Activated T-cell treated with anti-CD3 and anti-CD28 coated beads for 1 hour (primary cell): ENCODE data around the gene RBM19.

Experiments
- DNase-seq: peaks from one replicate; pipeline ENCODE4 v3.0.0-alpha.2; 2020; ENCODE audit warnings: low read depth

Gene RBM19

DNA sequence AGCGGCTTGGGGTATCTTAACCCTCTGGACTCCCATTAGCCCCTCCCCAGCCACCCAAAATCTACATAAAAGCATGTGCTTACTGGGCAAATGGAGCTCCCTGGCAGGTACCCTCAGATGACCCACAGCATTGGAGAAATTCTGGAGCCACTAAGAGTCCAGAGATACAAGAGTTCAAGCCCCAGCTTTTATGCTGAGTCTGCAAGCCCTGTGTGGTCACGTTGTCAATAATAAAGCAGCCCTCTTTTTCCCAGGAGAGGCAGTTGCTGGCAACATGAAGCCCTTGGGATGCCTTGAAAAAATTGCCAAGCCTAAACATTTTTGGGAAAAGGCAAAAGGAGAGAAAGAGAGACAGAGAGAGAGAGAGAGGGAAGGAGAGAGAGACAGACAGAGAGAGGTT lies 83.4 kb downstream of the RBM19 start:
- no peak for DNase-seq

DNA sequence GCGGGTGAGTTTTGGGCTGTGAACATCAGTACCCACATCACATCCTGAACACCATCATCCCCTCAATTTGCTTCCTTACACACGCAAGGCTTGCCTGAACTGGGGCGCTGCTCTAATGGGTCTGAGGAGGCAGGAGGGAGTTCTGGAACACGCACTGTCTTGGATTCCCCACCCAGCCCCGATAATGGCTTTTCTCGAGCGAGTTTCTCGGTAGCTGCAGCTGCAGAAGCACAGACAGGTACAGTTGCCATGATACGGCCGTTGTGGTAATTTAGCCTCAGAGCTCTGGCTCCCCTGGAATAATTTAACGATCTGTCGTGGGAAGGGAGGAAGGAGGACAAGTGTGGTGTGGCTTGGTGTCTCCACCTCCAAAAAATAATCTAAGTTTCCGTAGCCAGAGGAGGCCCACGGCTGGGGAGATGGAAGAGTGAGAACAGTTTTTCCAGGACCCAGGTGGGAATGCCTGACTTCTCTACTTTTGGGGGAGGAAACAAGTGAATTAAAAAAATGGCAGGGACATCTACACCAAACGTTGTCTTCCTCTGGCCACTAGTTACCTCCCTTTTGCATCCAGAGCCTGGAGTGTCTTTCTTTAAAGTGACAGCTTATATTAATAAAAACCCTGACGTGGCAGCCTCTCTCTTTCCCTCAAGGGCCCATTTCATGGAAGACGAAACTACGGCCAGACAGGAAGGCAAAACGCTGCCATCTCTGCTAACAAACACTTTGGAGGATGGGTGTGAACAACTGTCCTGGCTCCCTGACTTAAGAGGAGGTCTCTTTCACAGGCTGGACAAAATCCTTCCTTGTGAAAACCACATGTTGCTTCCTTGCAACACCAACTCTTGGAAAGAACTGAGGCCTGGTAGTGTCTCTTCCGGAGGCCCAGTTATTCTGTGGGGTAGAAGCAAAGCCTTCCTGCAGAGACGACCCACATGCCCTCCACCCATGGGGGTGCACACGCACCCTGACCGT lies 84.8 kb downstream of the RBM19 start:
- no peak for DNase-seq

DNA sequence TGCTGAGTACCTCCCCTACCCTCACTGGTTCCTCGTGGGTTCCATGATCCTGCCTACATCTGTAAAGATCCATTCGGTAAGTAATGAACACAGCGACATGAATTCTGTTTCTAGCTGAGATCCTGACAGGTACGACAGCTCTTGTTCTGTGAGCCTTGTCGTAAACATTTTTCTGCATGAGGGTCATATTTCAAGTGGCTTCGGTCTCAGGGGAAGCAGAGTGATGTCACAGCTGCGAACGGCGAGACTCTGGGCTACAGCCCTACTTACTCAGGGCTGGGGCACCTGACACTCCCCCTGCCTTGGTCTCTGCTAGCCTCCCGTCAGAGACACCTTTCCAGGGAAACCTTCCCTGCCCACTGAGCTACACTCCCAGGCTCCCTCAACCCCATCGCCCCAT lies 85.8 kb downstream of the RBM19 start:
- no peak for DNase-seq

DNA sequence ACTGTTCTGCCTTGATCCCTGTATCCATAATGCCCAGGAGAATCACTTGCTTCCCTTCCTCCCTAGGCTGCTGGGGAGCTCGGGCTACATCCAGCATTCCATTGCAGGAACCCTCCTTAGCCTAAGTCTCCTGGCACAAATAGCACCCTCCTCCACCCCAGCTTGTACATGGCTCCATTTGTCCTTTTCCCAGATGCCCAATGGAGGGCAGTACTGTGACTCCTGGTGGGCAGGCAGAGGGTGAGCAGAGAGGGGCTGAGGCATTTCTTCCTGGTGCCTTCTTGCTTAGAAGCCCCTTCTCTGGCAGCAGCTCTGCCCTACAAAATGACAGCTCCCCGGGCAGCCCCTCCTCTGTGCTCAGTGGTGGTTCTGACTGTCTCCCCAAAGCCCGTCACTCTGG lies 86.5 kb downstream of the RBM19 start:
- no peak for DNase-seq

DNA sequence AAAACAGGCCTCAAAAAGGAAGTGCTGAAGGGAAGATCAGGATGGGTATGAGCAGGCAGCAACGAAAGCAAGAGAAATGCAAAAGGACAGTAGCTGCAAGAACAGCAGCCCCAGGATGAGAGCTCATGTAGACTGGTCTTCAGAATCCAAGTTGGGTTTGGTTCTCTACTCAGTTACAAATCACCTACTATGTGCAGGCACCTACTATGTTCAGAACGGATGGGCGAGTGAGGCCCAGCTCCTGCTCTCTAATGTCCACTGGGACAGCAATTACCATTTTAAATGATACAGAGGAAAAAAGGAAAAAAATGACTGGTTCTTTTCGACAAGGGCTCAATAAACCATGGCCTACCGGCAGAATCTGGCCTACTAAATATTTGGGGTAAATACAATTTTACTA lies 88.5 kb downstream of the RBM19 start:
- DNase-seq = no peak

DNA sequence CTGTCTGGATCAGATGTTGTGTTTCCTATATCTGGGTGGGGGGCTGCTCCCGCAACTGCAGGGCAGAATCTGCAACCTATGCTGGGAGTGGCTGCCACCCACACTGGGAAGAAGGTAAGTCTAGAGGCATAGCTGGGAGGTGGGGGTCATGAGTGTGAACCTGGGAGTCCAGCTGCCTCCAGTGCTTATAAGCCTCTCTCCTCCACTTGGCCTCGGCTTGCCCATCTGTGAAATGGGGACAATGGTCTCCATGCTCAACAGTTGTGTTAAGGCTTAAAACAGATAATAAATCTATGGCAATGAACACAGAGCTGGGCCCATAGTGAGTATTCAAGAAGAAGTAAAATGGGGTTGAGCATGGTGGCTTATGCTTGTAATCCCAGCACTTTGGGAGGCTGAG lies 90.0 kb downstream of the RBM19 start:
- DNase-seq = no peak

DNA sequence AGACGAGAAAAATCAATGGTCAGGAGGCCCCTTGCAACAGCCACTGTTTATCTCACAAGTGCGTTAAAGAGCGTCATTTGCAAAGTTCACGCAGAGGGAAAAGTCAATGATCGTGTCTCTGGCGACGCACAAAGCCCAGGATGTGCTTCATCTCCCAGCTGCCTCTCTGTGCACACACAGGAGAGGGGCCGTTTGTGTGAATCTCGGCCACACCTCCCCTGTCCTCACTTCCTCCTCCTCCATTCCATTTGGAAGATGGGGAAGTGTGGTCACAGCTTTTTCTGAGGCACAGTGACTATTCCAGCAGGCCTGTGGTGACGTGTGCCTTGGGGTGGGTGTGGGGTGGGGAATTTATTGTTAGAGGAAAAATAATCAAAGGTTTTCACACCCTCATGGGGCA lies 90.4 kb downstream of the RBM19 start:
- DNase-seq = no peak

DNA sequence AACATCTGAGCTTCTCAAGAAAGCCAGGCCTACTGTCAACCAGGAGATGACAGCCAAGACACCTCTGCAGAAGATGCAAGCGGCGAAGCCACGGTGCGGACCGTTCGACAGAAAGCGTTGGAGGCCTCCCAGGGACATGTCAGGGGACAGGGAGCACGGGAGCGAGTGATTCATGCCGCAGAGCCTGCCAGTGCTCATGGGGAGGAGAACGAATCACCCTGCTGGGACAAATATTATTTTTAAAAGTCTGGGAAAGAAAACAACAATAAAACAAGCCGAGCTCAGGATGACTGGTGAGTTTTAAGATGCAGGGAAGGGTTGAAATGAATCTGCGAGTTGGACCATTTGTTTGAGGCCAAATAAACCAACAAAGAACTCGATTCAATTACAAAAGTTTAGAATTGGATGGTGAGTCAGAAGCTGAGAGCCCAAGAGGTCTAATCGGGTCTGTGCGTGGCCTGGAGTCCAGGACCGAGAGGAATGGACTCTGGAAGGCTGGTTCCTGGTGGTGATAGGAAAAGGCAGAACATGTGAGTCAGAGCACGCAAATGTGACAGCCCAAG lies 91.0 kb downstream of the RBM19 start:
- DNase-seq = no peak

DNA sequence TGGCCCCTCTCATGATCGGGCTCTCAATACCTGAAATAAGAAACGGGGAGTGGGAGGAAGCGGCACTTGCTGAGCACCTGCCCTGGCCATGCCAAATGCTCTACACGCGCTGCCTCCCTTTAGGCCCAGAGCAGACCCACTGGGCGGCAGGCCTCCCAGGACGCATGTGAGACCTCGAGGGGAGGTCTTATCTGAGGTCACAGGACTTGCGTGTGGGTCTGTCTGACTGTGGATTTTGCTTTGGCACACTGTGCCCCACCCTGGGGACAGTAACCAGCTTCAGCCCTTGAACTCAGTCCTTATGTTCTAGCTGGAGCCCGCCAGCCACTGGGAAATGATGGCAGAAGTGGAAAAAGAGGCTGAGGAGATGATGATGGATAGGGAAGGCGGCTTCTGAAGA lies 91.8 kb downstream of the RBM19 start:
- DNase-seq = no peak

DNA sequence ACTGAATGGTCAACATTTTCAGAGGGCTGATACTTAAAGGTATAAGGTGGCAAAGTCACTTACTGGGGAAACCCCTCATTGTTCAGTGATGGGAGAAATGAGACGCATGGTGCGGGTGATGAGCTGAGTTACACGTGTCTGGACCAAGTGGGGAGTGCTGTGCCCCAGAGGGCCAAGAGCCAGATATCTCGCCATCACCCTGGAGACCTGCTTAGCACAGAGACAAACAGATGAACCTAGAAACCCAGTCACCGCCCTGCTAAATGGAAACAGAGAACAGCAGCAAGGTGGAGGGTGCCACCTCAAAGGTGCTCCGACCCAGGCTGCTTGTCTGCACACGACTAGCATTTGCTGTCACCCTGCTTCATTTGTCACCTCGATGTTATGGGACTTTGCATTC lies 92.4 kb downstream of the RBM19 start:
- no peak for DNase-seq

DNA sequence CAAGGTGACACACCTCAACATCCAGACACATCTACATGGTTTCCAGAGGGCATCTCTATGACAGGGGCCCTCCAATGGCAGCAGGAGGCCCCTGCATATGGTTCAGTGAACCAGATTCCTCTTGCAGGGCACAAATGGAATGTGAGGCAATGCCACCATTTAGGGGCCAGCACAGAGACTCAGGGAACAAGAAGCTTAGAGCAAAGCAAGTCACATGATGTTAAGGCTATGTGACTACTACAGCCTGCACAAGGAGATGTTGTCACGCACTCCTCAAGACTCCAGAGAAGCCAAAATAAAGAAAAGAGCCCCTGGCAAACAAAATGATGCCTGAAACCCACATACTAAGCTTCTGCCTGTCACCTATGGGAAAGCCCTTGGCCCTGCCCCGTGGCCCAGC lies 95.2 kb downstream of the RBM19 start:
- no peak for DNase-seq

DNA sequence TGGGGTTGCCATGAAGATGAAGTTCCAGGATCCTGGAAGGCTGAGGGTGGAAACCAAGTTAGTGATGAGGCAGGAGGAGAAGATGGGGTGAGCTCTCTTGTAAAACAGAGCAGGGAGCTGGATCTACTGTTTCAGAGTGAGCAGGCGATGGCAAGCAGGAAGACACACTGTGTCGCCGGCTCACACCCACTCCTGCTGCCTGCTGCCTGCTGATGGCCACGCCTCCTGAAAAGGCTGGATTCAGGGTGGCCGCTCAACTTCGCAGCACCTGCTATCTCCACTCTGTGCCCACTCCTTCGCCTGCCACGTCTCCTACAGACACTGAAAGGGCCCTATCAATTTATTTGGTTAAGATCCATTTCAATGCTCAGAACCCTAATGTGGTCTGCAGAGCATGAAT lies 96.1 kb downstream of the RBM19 start:
- no peak for DNase-seq

DNA sequence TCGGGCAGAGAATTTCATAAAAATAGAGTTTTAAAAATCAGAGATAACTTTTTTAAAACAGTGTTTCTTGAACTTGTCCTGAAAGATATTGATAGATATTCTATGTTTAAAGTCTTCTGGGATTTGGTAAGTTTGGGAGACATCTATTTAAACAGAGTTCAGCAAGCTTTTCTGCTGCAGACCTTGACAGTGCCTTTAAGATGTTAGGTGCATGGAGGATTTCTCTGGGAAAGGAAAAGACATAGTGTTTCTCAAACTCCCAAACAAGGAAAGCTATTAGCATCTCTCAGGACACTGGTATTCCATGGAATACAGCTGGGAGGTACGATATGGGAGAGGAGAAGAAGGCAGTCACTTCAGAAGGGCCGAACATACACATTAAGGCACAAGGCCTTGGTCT lies 97.8 kb downstream of the RBM19 start:
- no peak for DNase-seq

DNA sequence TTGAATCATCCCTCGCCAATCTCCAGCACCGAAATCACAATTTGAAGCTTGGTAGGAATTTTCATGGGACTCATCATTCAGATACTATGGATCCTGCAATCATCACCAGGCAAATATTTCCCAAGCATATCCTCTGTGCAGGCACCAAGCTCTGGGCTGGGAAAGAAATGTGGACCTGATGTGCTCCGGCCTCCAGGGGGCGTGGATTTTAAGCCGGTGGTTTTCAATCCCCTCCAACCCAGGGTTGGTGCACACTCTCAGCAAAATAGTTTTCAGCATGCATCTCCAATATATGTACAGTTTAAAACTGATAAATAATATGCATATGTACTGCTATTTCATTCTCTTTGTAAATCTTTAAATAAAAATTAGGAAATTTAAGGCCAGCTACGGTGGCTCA lies 98.9 kb downstream of the RBM19 start:
- no peak for DNase-seq

DNA sequence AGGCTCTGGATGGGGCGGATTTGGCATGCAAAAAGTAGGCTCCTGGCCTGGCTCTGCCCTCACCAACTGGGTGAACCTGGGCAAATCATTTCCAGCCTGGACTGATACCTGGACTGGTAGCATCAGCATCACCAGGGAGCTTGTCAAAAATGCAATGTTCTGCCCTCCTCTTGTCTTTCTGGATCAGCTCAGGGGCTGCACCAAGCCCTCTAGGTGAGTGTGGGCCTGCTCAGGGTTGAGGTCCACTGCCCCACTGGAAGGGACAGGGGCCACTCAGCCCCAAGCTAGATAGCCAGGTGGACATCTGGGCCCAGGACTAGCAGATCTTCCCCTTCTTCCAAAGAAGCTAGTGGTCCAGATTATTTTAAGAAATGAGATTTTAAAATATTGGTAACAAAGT lies 99.6 kb downstream of the RBM19 start:
- no peak for DNase-seq

DNA sequence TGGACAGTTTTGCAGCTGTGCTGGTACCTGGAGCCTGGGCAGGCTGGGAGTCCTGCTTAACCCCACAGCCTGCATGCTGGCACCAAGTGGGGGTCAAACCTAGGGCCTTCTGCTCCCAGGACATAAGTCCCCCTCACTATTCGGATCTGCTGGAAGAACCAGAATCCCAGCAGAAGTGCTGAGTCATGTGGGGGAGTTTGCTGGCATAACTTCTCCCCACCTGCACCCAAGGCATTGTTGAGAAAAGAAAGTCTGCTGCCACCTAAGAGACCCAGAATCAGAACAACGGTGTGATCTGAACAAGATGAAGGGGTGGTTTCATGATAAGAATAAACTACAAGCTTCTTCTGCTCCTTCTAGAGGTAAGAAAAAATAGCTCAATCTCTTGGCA lies 102.7 kb downstream of the RBM19 start:
- DNase-seq = no peak

DNA sequence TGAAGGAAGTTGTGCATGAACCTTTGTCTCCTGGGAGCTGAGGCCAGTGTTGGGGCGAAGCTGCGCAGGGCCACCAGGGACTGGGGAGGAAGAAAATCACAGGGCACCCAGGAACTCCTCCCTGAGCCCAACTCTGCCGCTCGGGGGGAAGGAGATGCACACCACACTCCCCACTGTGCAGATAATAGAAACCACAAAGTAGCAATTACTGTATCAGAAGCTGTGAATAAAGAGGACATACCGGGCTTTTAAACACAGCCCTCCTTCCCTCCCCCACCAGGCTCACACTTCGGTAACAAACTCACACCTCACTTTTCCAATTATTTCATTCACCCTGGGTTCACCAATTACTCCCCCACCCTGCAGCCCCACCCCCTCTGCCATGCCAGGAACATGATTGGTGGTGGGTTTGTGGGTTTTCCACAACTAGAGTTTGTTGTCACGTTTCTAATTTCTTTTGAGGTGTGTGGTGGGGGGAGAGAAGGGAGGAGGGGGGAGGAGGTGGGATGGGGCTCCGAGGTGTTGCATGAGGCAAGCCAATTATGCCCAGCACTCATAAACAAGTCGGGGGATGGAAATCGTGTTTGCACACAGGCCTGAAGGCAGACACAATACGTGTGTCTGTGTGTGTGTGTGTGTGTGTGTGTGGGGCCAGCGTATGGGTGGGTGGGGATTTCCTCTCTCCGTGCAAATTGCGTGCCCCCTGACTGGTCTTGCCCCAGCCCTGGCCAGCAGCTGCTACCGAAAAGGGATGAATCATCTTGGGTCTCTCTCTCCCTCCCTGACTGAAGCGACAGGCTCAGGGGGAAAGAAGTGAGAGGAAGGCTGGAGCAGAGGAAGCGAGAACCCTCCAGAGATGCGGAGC lies 103.3 kb downstream of the RBM19 start:
- DNase-seq = no peak

DNA sequence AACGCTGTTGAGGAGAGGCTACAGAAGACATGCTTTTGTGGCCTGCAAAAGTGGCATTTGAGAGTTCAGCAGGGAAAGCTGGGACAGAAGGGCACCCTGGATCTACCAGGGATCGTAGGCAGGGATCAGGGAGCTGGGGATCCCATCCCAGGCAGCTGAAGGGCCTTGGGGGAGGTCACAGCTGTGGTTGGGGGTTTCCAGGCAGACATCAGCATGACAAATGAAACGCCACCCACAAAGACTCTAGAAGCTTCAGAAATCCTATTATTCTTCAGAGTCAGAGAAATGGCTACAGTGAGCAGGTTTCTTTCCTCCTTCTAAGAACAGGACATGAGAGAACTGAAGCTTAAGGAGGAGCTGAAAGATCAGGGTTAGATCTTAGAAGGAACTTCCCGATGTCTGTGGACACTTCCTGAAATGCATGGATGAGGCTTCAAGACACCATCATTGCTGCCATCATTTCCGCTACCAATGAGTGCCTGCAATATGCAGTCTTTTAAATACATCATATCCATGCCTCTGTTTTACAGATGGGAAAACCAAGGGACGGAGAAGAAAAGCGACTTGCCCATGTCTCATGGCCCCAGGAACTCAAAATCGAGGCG lies 104.3 kb downstream of the RBM19 start:
- no peak for DNase-seq

DNA sequence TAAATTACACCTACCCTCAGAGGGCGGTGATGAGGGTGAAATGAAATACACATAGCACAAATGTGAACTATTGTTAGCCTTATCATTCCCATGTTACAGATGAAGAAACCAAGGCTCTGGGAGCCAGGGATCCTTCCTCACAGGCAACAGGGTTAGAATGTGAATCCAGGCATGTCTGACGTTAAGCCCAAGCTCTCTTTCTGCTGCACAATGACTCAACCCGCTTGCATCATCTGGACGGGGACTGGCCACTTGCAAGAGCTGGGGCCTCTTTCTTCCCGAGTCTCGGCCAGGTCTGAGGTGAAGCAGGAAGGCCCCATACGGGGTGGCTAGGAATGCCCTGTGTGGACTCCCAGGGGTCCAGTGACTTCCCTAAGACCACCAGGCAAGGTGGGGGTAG lies 105.2 kb downstream of the RBM19 start:
- no peak for DNase-seq

DNA sequence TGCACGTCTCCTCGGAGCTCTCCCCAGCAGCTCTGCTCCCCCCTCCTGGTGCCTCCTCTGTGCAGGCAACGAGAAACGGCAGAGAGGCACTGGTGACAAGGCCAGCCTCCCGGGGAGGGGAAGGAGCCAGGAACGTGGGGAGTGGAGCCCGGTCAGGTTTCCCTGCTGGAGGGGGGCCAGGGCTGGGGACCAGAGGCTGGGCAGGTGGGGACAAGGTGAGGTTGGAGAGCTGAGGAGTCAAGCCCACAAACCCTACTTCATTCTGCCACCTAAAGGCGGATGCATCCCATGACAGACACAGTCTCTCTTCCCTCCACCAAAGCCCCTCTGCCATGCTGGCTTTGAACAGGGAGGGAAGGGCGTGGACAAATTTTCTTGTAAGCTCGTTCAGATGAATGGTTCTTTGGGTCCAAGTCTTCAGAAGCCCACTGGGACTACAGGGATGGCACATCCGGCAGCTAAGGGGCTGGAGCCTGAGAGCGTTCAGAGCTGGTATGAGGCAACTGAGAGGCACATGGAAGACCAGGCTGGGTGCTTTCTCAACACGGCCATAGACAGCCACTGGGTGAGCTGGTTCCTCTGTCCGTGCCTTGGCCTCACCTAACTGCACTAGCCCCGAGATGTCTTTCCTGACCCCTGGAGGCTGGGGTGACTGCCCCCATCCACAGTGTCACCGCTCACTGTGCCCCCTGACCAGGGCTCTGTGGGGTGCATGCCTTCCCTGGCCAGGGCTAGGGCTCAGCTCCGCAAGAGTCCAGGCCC lies 105.9 kb downstream of the RBM19 start:
- no peak for DNase-seq

DNA sequence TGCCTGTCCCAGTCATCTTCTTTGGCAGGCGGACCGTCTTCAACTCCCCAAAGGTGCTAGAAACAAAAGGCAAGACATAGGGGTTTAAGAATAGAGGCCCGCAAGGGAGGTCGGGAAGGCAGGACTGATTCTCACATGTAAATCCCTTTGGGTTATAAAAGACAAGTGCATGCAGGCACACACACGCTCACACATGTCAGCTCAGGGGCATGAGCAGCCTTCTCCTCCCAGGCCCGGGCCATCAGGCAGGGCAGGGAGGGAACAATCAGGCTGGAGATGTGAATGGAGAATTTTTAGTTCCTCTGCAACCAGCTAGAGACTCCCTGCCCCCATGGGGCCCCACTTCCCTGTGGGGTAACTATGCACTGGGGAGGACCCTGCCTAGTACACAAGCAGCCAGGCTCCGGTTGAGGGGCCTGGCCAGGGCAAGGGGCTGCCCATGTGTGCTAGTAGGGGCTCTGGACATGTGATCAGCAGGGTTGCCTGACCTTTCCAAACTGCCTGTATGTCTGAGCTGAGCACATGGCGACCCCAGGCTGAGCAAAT lies 107.2 kb downstream of the RBM19 start:
- no peak for DNase-seq
